ENCODE results near the gene POLN.

The POLN gene

DNA sequence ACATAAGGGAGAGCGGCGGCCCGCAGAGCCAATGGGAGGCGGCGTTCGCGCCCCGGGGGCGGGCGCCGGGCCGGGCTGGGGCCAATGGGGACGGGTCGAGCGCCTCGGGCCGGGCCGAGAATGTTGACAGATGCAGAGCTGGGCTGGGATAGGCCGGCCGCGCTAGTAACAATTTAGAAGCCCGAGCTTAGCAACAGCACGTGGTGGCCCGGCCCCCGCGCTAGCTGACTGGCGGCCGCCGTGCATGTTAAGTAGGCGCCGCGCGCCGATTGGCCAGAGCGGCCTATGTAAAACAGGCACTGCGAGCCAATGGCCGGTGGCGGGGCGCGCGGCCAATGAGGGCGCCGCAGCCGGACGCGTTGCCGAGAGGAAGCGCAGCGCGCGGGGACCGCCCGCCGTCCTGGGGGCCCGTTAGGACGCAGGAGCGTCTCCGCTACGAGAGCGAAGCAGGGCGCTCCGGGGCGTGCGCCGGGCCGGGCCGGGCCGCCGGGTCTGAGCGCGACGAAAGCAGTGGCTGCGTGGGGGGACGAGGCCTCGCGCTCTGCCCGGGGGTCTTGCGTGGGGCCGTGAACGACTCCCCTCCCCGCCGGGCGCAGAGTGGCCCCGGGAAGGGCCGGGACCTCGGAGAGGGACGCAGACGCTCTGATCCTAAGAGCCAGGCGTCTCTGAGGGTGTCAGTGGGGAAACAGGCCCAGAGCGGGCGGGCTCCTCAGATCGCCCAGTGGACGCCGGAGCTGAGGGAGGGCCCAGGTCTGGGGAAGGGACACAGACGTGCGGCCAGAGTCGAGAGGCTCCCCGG, 20.4 kb upstream of the POLN start:
- peak; percentile 96 for DNase-seq

DNA sequence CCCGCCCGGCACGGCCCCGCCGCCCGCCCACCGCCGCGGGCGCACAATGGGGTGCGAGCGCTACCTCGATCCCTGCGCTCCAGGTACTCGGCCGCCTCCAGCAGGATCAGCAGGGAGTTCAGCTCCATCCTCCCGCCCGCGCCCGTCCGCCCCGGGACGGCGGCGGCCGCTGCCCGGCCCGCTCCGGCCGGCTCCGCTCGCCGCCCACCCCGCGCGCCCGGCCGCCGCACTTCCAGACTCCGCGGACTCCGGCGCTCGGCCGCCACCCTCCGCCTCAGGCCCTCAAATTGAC, 19.9 kb upstream of the POLN start, which contains the start of gene MXD4:
Gene MXD4, minus strand, starts transcription at position 257 of the 292 bp plus-strand sequence. Its CDS starts 129 bp downstream, at position 128.
- DNase-seq, result no peak

DNA sequence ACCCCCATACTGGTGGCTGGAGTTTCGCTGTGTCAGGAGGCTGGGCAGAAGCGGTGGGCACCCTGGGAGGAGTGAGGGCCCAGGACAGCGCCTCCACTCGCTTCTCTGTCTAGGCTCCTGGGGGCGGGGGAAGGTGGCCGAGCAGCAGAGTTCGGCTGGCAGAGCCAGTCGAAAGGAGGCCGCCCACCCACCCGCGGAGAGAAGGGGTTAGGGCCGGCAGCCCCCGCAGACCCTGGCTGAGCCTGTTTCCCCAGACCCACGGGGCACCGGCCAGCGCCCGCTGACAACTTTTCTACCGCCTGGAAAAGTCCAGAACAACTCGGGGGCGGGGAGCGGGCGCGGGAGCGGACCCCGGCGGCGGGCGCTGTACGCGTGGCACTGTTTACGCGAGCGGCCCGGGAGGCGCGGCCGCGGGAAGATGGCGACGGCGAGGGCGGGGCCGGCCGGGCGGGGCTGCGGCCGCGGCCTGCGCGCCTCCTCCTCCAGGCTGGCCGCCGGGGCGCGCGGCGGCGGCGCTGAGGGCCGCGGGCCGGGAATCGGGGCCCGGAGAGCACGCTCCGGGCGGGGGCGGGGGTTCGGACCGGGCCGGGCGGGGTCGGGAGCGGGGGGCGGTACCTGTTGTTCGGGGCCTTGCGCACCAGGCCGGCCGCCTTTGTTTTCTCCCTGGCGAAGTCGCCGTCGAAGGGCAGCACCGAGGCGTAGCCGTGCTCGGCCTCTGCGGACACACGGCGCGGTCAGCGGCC, 19.4 kb upstream of the POLN start:
- no peak for DNase-seq

DNA sequence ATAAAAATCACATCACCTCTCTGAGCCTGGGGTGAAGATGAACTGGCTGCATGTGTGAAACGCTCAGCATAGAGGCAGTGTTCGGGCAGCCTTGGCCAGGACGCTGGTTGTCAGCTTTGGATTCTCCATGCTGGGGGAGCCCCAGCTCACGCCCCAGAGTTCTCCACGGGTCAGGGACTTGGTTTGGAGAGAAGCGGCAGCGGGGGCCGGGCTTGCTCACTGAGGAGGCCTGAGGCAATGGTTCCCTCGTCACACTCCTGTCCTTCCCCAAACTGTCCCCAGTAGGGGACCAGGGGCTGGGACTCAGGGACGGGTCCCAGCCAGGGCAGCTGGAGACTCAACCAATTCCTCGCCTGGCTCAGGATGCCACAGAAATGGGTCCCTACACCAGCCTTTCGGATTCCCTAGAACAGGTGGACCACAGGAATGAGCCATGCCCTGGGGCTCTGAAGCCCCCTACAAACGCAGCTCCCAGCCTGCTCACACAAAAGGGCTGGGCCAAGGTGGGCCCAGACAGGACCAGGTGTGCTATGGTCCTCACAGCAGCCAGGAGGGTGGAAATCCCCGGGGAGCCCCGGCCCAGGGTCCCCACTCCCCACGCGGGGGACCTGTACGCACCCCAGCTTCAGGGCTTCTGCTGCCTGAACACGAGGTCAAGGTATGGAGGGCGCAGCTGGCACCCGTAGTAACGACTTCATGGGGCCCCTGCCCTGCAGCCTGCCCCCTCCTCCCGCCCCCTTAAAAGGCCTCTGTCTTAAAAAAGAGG, 18.6 kb upstream of the POLN start:
- DNase-seq, result no peak

DNA sequence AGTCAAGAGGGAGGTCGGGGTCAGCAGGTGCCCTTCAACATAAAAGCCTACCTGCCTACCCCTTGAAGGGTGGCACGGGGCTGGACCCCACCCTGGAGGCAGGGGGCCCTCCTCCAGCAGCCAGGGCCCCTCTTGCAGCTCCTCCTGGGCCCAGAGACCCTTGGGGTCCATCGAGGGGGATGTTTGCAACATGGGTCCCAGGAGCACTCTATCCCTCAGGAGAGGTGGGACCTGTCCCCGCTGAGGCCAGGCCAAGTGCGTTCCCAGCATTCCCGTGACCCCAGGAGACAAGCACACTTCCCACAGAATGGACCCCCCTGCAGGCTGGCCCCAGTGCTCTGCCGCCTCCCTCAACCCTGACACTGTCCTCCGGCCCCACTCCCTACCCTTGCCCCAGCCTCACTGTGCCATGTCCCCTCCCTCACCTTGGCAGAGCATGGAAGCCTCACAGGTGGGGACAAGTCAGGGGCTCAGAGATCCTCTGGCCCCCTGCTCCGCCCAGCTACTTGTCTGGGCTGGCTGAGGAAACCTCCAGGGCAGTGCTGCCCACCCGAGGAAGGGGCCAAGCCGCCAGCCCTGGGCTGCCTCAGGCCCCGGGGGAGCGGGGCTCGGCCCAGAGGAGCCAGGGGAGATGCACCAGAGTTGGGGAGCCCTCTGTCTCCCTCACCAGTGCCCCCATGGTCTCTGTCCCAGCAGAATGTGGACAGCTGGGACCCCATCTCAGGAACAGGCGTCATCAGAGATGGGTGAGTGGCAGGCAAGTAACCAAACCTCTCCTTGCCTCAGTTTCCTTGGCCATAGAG, 17.8 kb upstream of the POLN start:
- DNase-seq, result no peak

DNA sequence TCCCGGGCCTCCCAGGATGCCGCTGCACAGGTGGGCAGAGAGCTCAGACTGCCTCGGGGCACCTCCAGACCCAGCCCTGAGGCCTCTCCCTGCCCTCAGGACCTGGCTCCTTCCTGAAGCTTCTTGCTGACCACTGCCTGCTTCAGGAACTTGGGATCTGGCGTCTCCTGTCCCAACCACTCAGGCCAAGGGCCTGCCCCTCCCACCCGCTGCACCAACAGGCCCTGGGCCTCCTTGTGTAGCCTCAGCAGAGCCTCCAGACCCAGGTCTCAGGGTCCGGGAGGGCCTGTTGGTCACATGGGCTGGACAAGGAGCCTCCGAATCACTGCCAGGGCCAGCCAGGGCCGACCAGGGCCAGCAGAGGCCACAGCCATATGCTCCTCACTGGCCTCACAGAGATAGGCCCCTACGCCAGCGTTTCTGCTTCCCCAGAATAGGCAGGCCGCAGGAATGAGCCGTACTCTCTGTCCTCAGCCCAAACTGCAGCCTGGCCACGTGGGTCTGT, 17.2 kb upstream of the POLN start:
- no peak for DNase-seq

DNA sequence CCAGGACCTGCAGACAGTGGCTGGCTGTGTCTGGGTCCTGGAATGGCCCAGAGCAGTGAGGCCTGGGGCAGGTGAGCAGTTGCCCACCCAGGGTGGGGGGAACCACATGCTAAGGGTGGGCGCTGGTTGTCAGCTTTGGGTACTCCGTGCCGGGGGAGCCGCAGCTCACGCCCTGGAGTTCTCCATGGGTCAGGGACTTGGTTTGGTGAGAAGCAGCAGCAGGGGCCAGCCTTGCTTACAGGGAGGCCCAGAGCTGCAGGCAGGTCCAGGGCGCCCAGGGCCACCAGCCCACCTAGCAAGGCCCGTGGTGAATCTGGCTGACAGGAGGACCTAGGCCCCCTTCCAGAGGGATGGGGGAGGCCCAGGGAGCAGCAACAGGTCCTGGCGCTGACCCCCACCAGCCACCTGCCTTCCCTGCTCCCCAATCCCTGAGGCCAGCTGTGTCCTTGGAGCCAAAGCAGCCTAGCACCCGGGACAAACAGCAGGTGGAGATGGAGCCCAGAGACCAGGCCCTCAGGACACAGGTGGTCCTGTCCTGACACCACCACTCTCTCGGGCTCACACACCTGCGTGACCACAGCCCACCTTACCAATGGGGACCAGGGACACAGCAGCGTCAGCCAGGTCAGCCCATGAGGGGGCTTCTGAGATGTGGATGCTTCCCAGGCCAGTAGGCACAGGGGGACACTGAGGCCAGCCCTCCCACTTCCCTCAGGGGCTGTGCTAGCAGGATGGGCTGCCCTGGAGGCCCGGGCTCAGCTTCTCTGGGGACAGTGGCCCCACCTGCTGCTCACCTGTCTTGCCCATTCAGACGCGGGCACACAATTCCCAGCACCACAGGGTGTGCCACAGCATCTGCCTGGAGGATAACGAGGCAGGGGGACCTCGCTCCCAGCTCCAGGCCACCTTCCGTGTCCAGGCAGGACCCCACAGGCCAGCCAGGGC, 16.4 kb upstream of the POLN start:
- DNase-seq, result no peak

DNA sequence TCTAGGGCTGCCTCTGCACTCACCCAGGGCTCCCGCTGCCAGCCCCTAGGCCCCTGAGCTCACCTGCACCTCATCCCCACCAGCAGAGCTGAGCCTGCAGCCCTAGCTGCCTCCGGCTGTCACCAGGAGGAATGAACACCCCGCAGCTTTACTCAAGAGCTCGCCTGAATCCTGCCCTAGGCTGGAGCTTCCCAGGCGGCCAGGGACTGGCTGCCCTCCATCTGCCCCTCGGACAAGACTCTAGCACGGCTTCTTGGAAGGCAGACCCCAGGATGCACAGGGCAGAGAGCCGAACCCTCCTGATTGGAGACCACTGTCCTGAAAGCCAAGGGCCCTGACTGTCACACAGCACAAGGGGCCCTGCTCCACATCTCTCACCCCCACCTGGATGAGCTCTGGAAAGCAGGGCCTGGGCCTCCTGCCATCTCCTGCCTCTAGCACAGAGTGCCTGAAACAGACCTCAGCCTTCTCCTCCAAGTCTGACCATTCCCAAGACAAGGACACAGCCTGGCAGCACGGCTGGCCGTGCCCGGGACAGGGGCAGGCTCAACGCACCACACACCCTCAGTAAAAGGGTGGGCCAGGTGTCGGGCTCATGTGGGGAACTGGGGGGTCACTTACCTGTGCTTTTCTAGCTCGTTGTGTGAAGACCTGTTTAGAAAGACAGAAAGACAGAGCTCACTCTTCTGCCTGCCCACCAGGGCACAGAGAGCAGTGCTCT, 15.6 kb upstream of the POLN start:
- no peak for DNase-seq

DNA sequence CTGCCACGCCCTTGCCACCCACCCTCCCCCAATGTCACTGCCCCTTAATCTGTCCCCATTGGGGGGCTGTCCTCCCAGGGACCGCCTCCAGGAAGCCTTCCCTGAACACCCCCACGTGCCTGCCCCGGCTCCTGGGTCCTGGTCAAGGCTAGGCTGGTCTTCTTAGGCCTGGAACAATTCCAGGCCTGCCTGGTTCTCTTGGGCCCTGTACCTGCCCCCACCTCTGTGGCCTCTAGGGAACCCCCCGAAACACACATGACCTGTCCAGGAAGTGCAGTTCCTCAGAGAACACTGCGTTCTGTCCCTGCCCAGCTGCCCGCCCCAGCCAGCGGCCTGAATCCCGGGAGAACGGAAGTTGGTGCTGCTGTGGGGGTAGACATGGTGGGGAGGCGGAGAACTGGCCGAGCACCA, 14.9 kb upstream of the POLN start:
- no peak for DNase-seq

DNA sequence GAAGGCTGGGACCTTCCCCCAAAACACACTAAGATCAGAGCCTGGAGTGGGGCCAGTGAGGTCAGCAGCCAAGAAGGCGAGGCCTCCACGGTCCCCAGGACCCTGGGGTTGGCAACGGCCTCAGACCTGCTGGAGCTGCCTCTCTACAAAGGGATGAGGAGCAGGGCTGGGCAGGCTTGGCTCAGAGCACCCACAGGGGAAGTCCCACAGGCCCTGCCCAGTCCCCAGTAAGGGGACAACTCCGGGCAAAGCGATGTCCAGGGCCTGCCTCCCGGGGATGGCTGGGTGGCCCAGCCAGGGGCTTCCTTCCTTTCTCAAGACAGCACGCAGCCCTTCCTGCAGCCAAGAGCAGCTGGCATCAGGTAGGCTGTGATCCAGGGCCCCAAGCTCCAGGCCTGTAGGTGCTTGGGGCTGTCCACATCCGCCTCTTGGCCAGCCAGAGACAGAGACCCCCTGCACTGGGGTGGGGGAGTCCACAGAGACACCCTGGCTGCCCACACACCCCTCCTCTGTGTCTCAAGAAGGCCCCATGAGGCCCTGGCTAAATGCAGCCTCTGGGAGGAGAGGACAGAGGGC, 14.3 kb upstream of the POLN start:
- DNase-seq, result no peak

DNA sequence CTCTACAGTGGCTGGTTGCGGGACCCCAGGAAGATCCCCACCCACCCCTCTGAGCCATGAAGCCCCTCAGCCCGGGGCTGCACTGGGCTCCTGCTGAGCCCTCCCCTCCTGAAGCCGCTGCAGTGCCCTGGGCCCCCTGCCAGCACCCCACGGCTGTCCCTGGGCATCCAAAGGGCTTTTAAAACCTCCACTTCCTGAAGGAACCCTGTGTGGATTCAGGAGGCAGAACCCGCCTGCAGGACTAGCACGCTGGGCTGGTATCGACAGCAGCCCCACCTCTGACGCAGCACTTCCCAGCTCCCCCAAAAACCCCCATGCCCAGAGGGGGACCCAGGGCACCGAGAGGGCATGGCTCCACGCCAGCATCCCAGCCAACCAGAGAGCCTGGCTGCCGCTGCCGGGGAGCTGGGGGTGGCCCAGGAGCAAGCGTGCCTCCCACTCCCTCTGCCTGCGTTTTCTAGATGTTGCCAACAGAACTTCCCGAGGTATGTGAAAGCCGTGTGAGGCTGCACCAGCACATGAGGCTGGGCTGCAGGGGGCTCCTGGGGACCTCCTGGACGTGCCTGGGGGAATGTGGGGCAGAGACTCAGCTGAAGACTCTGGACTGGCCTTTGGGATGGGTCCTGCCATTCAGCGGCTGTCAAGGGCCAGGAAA, 13.7 kb upstream of the POLN start:
- DNase-seq, result no peak

DNA sequence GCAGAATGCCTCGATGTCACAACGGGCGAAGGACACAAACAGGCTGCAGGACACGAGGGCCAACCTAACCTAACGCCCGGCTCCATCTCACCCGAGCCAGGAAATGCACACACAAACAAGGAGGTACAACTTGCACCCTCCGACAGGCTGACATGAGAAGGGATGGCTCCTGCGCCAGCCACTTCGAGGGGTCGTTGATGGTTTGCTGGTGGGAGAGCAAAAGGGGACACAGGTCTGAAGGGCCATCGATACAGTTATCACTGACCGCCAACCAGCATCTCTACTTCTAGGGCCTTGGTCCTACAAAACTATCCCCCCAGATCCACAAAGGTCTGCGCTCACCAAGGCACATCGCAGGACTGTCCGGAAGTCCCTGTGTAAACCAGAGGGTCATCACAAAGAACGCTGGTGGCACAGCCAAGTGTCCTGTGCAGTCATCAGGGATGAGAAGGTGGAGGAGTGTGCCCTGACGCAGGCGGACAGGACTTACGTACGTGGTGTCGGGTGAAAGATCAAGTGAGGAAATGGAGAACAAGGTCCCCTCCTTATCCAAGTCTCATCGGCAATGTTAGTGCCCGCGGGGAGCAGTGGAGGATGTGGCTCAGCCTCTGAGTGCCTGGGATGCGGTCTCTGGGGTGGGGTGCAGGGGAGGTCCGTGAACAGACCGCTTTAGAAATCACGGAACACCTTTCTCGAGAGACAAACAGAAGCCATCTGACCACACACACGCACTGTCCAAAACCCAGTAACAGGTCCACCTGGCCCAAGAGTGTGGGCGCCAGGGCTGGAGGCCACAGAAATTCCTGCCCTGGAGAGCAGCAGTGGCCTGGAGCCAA, 13.0 kb upstream of the POLN start:
- no peak for DNase-seq

DNA sequence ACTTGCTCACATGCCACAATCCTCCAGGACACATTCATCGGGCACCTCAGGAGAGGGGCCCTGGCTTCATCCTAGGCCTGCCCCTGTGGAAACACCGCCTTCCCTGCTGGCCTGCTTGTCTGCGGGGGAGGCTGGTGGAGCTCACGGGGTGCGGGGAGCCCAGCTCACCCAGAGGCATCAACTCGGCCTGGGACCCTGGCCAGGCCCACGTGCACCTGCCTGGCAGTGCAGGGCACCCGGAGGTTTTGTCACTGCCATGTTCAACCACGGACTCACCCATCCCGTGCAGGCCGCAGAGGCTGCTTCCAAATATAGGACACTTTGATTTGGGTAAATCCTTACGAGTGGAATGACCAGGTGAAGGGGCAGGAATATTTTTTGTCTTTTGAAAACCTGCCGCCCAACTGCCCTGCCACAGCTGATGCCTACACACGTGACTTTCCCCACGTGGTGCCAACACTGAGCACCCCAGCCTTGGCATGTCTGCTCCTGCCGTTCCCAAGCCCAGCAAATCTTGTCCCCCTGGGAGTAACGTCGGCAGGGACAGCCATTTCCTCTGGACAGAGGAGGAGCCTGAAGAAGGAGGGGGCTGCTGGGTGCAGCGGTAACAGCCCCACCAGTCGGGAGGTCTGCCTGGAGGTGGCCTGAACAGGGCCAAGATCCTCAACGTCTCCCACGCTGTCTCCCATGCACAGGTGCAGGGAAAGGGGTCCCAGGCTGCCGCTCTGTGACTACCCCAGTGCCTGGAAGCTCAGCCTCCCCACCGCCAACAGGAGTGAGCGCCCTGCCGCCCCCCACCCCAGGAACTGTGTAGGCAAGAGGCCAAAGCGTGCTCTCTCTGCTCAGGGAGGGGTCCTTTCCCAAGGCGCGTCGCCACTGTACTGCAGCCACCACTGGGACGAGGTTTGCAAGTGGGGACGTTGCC, 11.5 kb upstream of the POLN start:
- no peak for DNase-seq

DNA sequence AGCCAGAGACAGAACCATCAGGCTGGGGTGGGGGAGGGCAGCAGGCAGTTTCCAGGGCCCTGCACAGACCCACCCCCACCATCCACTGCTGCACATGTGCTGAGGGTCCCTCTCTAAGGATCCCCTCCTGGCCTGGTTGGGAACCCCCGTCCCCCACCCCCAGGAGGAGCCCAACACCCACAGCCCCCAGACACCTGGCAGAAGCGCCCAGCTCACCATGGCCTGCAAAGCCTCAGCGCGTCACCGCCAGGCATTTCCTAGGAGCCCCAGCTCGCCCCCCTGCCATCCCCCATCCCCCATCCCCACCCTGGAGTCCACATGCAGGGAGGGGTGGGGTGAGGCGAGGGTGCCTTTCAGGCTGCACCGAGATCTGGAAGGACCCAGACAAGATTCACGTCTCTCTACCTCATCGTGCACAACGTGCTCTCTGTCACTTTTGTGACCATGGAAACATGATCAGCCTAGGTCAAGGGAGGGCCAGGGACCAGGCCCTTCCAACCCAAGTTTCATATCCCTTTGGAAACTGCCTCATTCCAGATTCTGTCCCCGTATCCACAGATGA, 10.7 kb upstream of the POLN start:
- no peak for DNase-seq

DNA sequence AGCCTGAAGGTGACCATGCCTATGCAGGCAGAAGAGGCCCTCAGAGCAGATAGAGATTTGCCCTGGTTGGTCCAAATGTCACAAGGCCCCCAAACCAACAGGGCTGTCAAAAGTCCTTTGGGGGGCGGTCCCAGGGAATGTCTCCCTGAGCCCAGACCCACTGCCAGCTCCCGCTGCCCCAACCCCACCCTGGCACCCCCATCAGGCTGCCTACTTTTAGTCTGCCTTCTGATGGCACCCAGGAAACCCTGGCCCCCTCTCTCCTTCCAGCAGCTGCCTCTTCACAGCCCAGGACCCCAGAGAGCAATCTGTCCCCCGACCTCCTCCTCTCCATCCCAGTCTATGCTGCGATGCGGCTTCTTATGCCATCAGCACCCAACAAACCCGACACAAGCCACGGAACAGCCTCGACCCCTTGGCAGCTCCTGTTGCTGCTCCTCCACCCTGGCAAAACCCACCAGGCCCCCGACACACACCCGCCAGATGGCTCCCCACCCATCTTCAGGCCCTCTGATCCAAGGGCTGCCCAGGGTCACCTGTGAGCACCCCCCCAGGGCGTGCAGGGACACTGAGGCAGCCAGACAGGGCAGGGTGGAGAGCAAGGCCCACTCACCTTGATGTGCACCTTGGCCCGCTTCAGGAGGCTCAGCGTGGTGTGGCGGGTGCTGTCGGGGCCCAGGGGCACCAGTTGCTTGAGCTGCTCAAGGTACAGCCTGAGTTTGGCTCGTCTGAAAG, 10.0 kb upstream of the POLN start:
- no peak for DNase-seq

DNA sequence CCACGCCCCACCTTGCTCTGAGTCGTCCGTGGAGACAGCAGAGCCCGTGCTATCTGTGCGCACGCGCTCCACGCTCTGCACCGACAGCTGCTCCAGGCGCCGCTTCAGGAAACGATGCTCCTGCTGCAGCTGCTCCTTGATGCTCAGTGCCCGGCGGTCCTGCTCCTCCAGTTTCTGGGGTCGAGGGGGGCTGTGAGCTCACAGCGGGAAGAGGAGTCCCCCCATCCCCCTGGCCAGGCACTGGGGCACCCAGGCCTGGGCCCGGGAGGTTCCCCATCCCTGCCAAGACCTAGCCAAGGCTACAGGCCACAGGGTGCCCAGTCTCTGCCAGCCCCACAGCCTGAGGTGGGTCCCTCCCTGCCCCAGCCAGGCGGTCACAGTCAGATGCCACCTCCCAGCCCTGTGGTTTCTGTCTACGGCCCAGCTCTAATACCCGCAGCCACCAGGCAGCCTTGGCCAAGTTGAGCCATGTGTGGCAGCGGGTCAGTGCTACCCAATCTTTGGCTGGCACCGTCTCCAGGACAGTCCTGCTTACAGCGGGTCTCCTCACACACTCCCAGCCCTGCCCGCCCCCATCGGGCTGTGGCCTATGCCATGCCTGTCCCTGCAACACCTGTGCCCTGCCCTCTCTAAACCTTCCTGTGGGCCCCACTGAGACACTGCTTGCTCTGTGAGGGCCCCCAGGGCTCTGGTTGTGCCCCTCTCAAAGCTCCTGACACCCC, 9.3 kb upstream of the POLN start:
- DNase-seq, result no peak

Measured in NCI-H446 treated with DMSO at 0.1 percent for 48 hours (cell line).